Measurements from ENCODE around the gene ABHD14A. TPM values are rescaled to one million over a fixed set of nuclear protein-coding genes. Genes with fewer than 3 reads are reported as not detected.
"Not testable (repeated sequence)": the region's sequence is repeated elsewhere in the genome, so short reads cannot be mapped to it uniquely, and the experiment has no call there.

The ABHD14A gene
- total and polyA plus RNA-seq, 2 of the 4 experiments (the other 2 are of a cell fraction) = 3.4 to 10.0 TPM

DNA sequence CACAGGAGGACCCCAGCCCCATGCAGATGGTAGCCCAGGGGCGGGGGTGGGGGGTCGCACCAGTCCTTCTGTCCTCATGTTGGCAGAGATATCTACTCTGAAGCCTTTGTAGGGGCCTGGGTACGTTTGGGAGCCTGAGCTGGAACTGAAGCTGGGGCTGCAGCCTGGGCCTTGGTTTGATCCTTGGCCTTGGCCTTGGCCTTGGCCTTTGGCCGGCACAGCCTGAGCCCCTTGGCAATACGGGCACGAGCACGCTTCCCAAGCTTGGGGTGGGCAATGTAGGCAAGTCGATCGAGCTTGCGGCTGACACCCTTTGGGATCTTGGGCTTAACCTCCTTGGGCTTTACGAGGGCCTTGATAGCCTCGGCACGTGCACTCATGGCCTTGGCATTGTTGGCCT is 18.8 kb downstream of the ABHD14A start:
- H2BK20ac ChIP-seq (ENCODE audit: low read depth, low read length); H2BK5ac ChIP-seq (ENCODE audit: low read depth, low read length, poor library complexity, severe bottlenecking); H3K9me3 ChIP-seq (ENCODE audit: control insufficient read depth, insufficient read depth, low read length); H3K18ac ChIP-seq (ENCODE audit: low read depth, low read length); H3K14ac ChIP-seq (replicated peaks; ENCODE audit: low read depth, low read length); H3K27ac ChIP-seq (ENCODE audit: insufficient read depth, low read length); H3K23ac ChIP-seq (ENCODE audit: low read depth, low read length); H2AK9ac ChIP-seq (replicated peaks; ENCODE audit: low read depth, low read length, poor library complexity); CTCF ChIA-PET; H4K91ac ChIP-seq (ENCODE audit: insufficient read depth, low read depth, low read length); H3K9me1 ChIP-seq (ENCODE audit: insufficient read depth, low read length); H3K4me2 ChIP-seq (ENCODE audit: low read depth, low read length); H3K27me3 ChIP-seq (ENCODE audit: control insufficient read depth, insufficient read depth, low read length); H2BK120ac ChIP-seq (ENCODE audit: low read depth, low read length); dilution Hi-C loops (cut with HindIII; ENCODE audit: low sequenced_read_pairs, unreplicated experiment); H2BK15ac ChIP-seq (ENCODE audit: low read depth, low read length); H4K5ac ChIP-seq (ENCODE audit: low read depth, low read length); ATAC-seq (ENCODE audit: low read depth); H2AK5ac ChIP-seq (ENCODE audit: low read depth, low read length); H3K9ac ChIP-seq (ENCODE audit: low read depth, low read length); H3K4ac ChIP-seq (ENCODE audit: low read depth, low read length); H3K4me3 ChIP-seq (ENCODE audit: insufficient read depth, low read depth, low read length); H3K56ac ChIP-seq (ENCODE audit: extremely low read depth, insufficient read depth, low read length); H4K8ac ChIP-seq (ENCODE audit: low read depth in 2 of 2, low read length in 2 of 2); in situ Hi-C loops (cut with MboI; ENCODE audit: low sequenced_read_pairs); DNase-seq; POLR2A ChIA-PET (ENCODE audit: unreplicated experiment); H2AFZ ChIP-seq (replicated peaks; ENCODE audit: low read length, poor library complexity): not testable (repeated sequence)
- no CpG with 5 or more reads among the region's 13 CpGs for WGBS, 2 experiments (ENCODE audit: extremely low coverage in 2 of 2, insufficient read length in 1 of 2)
- Histone ChIP-seq H3K4me1 (ENCODE audit: control insufficient read depth, insufficient read depth, low read length) (peaks cover 11% of the 10 kb centered on the region), H3K79me1 (ENCODE audit: low read depth in 1 of 2, low read length in 2 of 2) (peaks cover 24 to 47% of the 10 kb centered on the region in 2 experiments; a peak in 3 of 4 replicates), H3K36me3 (ENCODE audit: control insufficient read depth, insufficient read depth, low read length) (peaks cover 31% of the 10 kb centered on the region), H4K20me1 (ENCODE audit: insufficient read depth, low read length) (peaks cover 18% of the 10 kb centered on the region; the same call in 1 of the 2 replicates)
- TSS peak; percentile 93 for BruUV-seq (replicated peaks)
- intact Hi-C loops (cut with micrococcal nuclease) = loop anchor here (2.0 kb wide), 1 partner anchor 51 kb away; the partner anchor contains the start of gene PARP3
